ENCODE measurements around the gene ASTN1.

The ASTN1 gene

DNA sequence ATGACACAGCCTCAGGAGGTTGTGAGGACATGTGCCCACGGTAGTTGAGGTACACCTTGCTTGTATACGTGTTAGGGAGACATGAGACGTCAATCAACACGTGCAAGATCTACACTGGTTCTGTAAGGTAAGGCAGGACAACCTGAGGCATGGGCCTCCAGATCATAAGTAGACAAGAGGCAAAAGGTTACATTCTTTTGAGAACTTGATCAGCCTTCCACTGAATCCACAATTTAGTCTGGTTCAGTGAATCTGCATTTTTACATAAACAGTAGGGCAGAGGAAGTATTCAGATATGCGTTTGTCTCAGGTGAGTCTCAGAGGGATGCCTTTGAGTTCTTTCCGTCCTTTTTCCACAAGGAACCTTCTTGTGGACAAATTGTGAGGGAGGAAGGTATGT lies 348.9 kb downstream of the ASTN1 start:
- no peak for DNase-seq

DNA sequence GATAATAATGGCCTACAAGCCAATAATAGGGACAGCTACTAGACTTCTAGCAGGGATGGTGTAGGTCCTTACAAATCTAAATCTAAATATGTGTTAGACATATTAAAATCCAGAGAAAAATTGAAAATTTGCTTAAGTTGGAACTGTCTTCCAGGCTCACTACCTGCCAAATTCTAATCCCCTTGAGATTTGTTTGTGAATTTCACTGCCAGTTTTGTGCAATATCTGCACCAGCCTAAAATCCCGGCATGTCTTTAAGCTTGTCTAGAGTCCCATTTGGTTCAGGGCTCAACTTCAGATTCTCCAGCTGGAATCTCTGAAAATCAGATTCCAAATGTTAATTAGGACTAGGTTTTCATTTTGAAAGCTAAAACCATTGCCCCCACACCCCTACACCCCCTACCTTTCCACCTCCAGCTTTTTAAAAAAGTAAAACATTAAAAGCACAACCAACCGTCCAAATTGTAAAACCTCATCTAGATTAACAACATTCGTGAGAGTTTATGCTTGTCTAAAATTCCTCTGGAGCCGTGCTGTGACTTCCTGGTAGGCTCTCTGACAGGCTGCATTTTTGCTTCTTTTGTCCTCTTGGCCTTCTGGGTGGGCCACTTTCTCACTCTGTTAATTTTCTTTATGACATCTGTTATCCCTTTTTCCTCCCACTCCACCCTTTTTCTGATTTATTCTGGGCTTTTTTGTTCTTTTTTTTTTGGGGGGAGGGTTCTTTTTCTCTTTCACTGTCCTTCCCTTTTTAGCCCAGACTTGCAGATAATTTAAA lies 352.8 kb downstream of the ASTN1 start:
- no peak for DNase-seq

DNA sequence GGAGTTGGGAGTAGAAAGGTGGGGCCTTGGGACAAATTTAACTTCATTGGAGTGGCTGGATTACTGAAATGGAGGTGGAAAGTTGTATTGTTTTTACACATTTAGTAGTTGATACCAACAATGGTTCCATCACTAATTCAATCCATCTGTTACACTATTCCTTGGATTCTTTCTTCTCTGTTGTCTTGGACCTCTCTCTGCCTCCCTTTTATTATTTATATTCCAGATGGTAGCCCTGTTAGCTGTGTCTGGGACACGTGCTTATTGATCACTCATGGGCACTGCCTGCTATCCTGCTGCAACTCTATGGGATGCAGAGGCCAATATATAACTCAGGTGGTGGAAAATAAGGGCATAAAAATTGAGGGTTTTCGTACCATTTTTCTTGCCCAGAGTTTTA lies 355.2 kb downstream of the ASTN1 start:
- DNase-seq: no peak
